HG02970 (cell line): ENCODE measurements around the gene HOXA7.

ENCODE experiments used
- ATAC-seq: cut with Tn5 transposase; IDR thresholded peaks from one replicate; pipeline ENCODE4 v1.9.1; 2021; ENCODE audit warnings: mild to moderate bottlenecking, moderate library complexity, moderate number of reproducible peaks; ENCODE audit not compliant: unreplicated experiment, low FRiP score

Gene HOXA7

DNA sequence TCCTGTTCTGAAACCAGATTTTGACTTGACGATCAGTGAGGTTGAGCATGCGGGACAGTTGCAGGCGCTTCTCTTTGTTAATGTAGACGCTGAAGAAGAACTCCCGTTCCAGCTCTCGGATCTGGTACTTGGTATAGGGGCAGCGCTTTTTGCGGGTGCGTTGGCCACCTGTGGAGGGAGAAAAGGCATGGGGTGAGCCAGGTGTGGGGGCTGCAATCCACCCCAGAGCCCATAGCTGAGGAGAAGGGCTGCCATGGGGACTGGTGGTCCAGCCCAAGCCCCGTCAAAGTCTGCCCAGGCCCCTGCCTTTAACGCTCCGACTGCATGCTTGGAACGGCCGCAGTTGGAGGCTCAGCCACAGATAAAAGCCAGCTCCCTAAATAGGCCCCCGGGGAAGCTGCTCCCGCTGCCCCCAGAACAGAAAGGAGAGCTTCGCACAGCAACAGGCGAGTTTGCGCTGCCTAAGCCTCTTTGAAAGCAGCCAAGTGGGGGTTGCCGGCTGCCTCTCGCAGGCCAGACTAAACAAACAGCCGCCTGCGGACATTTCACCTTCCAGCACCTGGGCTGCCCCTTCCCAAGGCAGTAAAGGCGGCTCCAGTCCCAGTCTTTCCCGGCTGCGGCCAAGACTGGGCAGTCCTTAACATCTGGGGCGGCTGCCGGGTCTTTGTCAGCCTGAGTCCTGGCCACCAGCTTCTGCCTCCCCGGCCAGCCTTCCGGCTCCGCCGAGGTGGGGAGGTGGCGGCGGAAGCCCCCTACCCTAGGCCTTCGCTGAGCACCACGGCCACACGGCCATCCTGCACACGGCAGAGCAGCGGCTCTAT, 26.6 kb upstream of the HOXA7 start:
- no peak for ATAC-seq

DNA sequence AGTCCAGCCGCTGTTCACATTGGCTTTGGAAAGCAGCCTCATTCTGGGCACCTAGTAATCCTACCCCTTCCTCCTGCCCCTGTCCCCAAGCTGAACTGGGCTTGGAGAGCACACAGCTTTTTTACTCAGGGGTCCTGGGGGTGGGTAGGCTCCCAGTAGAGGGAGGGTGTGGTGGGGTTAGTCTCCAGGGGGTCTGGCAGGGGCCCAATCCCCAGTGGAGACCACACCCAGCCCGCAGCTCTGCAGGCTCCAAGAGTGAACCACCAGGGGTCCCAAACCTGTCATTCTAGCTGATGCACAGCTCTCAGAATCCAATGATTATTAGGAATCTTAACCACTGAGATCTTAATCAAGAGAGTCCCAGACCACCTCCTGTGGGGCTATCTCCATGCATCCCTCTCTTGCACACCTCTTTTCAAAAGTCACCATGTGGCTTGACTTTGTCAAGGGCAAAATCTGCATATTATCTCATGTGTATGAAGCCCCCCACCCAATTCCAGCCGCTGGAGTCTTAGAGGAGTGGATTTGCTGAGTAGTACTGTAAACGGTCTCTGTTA, 25.9 kb upstream of the HOXA7 start:
- ATAC-seq = no peak

DNA sequence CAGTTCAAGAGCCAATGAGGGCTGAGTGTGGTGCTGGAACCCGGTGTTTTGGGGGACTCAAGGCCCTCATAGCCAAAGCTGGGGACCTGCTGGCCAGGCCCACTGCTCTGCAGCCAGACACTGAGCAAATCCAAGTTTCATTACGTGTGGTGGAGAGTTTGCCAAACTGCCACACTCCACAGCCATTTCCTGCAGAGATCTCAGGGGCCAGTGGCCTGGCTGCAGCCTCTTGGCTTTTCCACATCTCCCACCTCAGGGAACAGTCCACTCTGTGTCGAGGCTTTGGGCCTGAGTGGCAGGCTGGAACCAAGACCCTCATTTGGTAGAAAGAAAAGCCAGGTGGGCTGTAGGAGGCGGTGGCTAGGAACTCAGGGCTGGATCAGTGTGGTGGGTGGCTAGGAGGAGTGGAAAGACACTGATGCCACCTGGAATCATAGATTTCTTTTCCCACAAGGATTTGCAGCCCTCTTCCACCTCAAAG, 25.4 kb upstream of the HOXA7 start:
- ATAC-seq = no peak

DNA sequence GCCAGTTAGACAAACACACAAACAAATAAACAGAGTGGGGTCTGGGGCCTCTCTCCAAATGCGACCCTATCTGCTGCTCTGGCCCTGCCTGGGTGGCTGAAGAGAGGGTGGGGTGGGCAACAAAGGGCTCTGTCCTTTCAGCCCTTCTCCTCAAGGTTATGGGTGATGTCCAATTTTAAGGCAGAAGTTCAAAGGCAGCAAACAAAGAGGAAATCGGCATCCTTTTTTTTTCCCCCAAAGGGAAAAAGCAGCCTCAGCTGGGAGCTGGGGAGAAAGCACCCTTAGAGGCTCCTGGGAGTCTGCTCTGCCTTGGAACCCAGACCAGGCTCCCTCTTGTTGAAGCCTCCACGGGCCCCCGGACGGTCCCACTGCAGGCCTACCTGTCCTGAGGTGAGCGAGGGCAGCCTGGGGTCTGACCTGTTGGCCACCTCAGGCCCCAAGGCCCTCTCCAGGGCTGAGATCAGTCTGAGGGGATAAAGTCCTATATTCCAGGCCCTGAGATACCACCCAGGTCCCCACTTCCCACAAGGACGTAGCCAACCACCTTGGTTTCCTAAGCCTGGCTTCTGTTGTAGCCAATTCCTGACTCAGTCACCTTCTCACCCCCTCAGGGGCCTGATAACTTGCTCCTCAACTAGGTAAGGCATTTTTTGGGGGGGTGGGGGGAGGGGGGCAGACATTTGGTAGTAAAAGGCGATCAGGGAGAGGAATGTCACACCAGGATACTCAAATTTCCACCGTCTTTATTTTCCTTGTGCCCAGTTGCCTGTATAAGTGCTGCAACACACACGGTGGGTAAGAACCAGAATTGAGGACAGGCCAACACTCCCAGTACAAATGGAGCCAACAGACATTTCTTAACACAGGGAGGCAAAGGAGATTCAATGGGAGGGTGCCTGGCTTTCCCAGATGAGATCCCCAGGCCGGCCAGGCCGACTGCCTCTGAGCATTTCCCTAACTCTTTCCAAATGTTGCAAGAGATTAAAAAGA, 24.3 kb upstream of the HOXA7 start:
- ATAC-seq = no peak

- ATAC-seq = no peak
Observed at GRCh38 chr7:27179503-27180430, 23.3 kb upstream of the HOXA7 start.

- no peak for ATAC-seq
Observed at GRCh38 chr7:27179030-27179429, 22.6 kb upstream of the HOXA7 start.

DNA sequence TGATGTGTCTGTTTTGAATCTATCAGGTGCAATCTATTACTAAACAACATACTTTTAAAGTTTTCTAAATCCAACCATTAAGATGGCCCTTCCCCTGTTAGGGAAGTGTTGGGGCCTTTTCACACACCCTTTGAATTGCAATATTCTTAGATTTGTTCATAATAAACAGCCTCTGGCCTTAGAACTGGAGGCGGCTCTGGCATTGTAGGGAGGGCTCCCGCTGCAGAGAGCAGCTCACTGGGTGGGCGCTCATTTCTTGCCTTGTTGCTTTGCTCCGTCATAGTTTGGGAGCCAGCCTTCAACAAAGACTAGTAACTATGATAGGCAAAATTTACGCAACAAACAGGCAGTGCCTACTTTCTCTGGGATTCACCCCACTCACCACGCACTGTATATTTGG, 21.9 kb upstream of the HOXA7 start:
- ATAC-seq = no peak

DNA sequence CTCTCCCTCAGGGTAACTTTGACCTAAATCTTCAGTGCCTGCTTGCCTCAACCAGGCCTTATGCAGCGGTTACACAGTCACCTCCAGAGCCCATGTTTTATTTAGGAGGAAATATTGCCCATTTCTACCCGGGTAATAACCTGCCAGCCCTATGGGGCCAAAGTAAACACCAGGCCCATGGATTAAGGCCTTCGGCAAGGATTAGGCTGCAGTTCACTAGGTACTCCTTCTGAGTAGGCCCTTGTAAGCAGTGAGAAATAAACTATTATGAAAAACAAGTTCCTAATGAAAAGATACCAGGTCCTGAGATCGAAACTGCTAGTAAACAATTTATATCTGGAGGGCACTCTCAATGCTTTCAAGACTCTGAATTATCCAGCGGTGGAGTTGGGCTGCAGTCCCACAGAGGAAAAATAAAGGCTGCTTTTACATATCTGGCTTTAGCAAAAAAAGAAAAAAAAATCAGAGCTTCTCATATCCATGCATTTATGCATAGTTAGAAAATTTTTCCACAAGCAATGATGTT, 21.4 kb upstream of the HOXA7 start:
- no peak for ATAC-seq

GRCh38 chr7:27176962-27177794, 20.7 kb upstream of the HOXA7 start:
- no peak for ATAC-seq

DNA sequence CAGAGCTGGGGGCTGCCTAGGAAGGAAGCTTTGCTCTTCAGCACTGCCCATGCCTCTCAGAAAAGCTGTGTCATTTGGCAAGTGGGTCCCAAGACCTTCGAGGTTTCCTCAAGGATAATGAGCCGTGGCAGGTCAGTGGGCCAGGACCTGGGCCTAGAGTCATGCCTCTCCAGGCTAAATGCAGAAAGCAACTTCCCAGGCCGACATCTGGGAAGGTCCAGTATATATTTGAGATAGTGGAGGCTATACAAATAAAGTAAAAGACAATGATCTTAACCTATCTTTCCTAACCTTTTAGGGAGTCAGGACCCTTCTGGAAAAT, 20.0 kb upstream of the HOXA7 start:
- no peak for ATAC-seq

DNA sequence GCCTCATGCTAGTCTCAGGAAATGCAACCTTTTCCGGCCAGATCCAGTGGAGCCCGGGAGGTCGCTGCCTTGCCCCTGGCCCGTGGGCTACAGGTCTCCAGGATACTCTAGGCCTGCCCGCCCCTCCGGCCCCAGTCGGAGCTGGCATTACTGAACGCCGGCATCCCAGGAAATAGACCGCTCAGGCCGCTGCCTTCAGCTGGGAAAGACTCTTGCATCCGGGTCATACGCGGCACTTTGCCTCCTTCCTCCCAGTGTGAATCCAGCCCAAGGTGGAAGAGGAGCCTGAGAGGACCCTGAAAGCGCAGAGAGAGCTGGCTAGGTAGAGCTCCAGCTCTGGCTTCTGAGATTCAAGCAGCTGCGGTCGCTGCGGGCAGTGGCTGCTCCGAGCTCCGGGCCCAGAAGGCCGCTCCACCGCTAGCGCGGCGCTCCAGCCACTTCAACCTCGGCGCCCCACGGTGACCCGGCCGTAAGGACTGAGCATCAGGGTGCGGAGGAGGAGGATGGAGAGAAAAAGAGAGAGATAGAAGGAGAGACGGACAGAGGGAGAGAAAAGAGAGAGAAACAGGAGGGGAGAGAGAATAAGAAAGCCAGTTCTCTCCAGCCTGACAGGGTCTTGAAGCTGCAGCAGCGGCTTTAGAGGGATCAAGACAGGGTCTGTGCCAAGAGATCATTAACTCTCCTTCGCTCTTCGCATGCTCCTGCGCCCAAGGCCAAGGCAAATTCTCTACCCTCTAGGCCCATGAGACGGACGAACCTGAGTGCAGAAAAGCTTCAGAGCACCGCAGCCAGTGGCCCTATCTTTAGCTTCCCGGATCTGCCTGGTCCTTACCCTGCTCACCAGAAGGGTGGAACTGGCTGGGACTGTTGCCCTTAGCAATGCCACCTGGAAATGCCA, 19.4 kb upstream of the HOXA7 start:
- no peak for ATAC-seq

DNA sequence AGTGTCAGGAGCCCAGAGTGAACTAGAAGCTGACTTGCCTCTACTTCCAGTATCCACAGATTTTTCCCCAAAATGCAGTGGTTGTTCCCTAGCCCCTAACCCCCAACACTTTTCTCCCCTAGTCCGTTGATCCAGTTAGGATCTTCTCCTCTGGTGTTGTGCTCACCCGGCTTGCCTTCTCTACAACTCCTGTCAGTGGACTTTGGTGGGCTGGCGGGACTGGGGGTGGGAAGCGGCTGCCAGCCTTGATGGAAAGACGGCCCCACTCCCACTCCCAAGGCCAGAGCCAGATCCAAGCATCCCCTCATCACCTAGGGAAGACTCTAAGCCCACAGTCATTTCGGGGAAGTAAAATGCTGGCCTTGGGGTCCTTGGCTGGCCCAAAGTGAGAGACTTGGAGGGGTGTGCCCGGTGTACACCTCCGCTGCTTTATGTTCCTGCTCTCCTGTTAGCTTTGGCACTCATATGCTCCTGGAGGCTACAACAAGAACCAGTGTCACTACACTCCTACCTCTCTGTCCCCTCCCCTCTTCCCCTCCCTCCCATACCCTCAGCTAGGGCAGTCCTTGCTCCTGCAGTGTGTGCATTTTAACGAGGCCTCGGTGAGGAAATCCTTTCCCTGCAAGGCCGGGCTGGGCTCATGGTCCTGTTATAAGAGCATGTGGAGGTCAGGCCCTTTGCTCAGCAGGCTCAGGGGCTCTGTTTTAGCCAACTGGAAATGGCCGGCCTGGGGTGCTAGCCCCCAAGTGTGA, 18.6 kb upstream of the HOXA7 start:
- ATAC-seq = no peak

GRCh38 chr7:27173956-27174873, 17.7 kb upstream of the HOXA7 start, which contains the start of gene HOXA10:
HOXA10 (minus strand) TSS chr7:27174320; CDS start chr7:27174306, 14 bp downstream.
- ATAC-seq = no peak

GRCh38 chr7:27173511-27173955, 17.1 kb upstream of the HOXA7 start:
- no peak for ATAC-seq

DNA sequence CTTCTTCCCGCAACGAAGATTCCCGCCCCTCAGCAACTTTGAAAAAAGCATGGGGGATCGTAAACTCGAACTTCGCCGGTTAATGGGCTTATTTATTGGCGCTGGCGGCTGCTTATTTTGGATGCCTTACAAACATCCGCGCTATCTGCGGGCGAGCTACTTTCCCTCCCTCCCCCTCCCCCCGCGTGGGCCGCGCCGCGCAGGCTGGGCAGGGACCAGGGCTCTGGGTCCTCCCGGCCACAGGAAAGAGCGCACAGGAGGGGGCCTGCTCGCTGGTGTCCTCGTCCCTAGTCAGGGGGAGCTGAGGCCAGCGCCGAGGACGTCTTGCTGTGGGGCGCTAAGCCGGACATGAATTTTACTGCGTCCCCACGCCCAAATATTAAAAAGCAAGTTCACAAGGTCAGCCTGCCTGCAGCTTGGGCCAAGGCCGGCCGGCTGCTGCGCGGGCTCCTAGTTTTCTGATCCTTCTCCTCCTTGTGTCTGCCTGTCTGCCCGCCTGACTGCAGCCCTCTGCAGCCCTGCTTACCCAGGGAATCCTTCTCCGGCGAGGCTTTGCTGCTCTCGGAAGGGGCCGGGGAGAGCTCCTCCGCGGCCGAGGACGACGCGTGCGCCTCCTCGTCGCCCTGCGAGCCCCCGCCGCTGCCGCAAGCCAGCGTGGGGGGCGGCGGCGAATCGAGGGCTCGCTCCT, 16.5 kb upstream of the HOXA7 start:
- no peak for ATAC-seq
